ENCODE results near the gene CD55. TPM values are rescaled to one million over a fixed set of nuclear protein-coding genes. Genes with fewer than 3 reads are reported as not detected.

The CD55 gene
- total RNA-seq, 2 experiments from 2014 or later, result 69.3 to 80.6 TPM

GRCh38 chr1:207289756-207290155 lies 31.7 kb upstream of the CD55 start:
- no peak overlapping the region for H3K4me3 Mint-ChIP-seq
- no peak for DNase-seq
- H3K27me3 Mint-ChIP-seq, result peaks cover 3% of the 10 kb centered on the region
- POLR2A ChIA-PET, result no interaction called here
- H3K27ac Mint-ChIP-seq, result no peak overlapping the region
- ATAC-seq (ENCODE audit: low read depth), result no peak
- peaks cover 19% of the 10 kb centered on the region for H3K9me3 Mint-ChIP-seq
- peaks cover 4% of the 10 kb centered on the region for H3K4me1 Mint-ChIP-seq
- H3K36me3 Mint-ChIP-seq, result peaks cover 17% of the 10 kb centered on the region

GRCh38 chr1:207291723-207292122 lies 29.8 kb upstream of the CD55 start:
- POLR2A ChIA-PET, result no interaction called here
- Mint-ChIP-seq H3K9me3 (peaks cover 19% of the 10 kb centered on the region), H3K27ac (no peak overlapping the region), H3K27me3 (peaks cover 3% of the 10 kb centered on the region), H3K4me3 (no peak overlapping the region), H3K4me1 (peaks cover 1% of the 10 kb centered on the region), H3K36me3 (peaks cover 14% of the 10 kb centered on the region)
- DNase-seq, result no peak
- ATAC-seq (ENCODE audit: low read depth), result no peak

DNA sequence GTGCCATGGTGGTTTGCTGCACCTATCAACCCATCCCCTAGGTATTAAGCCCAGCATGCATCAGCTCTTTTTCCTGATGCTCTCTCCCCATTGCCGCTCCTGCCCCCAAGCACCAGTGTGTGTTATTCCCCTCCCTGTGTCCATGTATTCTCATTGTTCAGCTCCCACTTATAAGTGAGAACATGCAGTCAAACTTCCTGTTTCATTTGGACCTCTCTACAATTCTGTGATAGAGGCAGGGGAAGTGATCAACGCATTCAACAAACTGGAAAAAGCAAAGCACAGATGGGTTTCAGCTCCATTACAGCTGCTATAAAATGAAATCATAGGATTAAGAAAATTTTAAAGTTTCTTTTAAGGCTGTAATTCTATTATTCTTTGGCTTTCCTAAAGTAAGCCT lies 23.3 kb upstream of the CD55 start:
- POLR2A ChIA-PET, result no interaction called here
- peaks cover 3% of the 10 kb centered on the region for H3K36me3 Mint-ChIP-seq
- H3K9me3 Mint-ChIP-seq, result peaks cover 5% of the 10 kb centered on the region
- DNase-seq, result no peak
- no peaks in the 10 kb centered on the region for H3K27me3 Mint-ChIP-seq
- H3K4me1 Mint-ChIP-seq, result peaks cover 7% of the 10 kb centered on the region
- H3K27ac Mint-ChIP-seq, result no peak overlapping the region
- ATAC-seq (ENCODE audit: low read depth), result no peak
- H3K4me3 Mint-ChIP-seq, result no peak overlapping the region

- POLR2A ChIA-PET, result no interaction called here
- H3K36me3 Mint-ChIP-seq, result peaks cover 2% of the 10 kb centered on the region
- H3K9me3 Mint-ChIP-seq, result peaks cover 5% of the 10 kb centered on the region
- ATAC-seq (ENCODE audit: low read depth), result no peak
- no peak overlapping the region for H3K4me3 Mint-ChIP-seq
- H3K27ac Mint-ChIP-seq, result no peak overlapping the region
- DNase-seq, result no peak
- H3K4me1 Mint-ChIP-seq, result peaks cover 7% of the 10 kb centered on the region
- no peaks in the 10 kb centered on the region for H3K27me3 Mint-ChIP-seq
These were observed 22.7 kb upstream of the CD55 start for GRCh38 chr1:207298636-207299398.

DNA sequence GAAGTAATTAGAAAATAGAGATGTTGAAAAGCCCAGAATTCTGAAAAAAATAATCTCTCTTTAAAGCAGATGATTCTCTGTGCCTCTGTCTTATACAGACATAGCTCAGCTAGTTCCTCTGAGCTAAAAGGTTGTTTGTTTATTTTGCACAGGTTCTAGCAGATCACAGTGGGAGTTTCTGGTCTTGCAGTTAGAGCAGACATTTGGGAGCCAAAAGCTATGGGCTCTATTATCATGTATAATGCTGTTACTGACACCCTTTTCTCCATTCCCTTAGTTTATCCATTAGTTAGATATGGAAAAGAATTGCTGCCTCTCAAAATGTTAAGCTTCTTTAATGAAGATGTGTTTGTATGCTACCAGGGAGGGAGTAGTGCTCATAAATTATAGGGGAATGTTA lies 20.5 kb upstream of the CD55 start:
- POLR2A ChIA-PET, result no interaction called here
- ATAC-seq (ENCODE audit: low read depth) (no peak), DNase-seq (no peak)
- Mint-ChIP-seq H3K27me3 (no peaks in the 10 kb centered on the region), H3K9me3 (peaks cover 7% of the 10 kb centered on the region), H3K36me3 (peaks cover 3% of the 10 kb centered on the region), H3K4me3 (no peak overlapping the region), H3K27ac (no peak overlapping the region), H3K4me1 (peaks cover 7% of the 10 kb centered on the region)

DNA sequence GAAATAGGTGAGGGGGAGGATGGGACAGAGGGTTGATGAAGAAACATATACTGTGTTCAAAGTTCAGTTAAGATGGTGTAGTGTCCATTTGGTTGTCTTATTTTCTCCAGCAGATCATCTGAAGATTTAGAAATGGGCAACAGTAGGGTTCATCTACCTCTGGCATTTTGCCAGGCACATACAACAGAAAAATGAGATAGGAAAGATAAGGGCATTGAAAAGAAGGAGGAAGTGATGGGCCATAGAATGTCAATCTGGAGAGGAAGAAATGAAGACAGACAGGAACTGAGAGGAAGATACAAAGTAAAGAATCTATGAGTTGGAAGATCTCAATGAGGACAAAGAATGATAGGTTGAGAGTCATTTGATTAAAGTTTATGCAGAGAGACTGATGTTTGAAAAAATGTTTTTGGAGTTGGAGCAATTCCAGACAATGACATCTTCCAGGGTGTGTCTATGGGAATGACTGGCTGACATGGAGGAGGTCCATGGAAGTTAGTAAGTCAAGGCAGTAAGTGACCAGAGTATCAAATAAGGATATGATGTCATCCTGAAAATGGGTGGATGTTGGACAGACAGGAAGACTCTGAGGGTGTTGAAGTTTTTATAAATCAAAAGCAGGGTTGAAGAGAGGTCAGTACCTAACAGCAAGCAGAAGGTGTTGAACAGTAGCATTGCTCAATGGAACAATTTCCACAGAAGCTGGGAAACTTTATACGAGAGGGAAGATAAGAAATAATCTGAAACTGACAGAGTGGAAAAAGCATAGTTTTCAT lies 18.7 kb upstream of the CD55 start:
- no peaks in the 10 kb centered on the region for H3K27me3 Mint-ChIP-seq
- POLR2A ChIA-PET, result no interaction called here
- DNase-seq (no peak), ATAC-seq (ENCODE audit: low read depth) (no peak)
- no peak overlapping the region for H3K27ac Mint-ChIP-seq
- H3K4me1 Mint-ChIP-seq, result peaks cover 7% of the 10 kb centered on the region
- peaks cover 3% of the 10 kb centered on the region for H3K36me3 Mint-ChIP-seq
- H3K9me3 Mint-ChIP-seq, result peaks cover 9% of the 10 kb centered on the region
- H3K4me3 Mint-ChIP-seq, result no peak overlapping the region

DNA sequence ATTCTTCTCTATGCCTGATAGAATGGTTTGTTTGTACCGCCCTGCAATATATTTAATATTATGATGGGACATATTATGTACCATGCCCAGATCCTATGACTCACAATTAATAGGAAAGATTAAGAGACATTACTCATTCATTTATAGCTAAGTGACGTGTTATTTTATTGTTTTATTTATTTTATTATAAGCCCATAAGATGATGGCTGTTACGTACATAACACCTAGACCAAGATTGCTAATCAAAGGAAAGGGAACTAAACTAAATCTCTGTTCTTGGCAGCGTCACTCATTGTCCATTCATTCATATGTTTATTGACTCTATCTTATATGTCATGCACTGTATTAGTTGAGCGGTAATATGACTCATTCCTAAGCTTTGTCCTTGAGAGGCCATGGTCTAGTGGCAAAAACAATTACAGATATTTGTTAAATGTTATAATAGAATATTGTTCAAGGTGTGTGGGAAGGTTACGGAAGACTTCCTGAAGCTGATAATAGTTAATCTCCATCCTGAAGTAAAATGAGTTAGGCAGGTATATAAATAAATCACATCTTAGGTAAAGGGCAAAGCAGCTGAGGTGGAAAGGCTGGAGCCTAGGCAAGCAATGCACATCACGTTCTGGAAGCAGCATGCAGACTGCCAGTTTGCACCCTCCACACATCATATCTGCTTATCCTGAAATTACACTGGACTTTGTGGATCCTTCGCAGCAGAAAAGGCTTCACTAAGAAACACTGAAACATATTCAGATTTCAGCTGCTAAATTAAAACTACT lies 16.6 kb upstream of the CD55 start:
- peaks cover 16% of the 10 kb centered on the region for H3K4me1 Mint-ChIP-seq
- H3K9me3 Mint-ChIP-seq, result peaks cover 9% of the 10 kb centered on the region
- no peak overlapping the region for H3K27ac Mint-ChIP-seq
- no peaks in the 10 kb centered on the region for H3K27me3 Mint-ChIP-seq
- DNase-seq, result no peak
- no peak for ATAC-seq (ENCODE audit: low read depth)
- peaks cover 3% of the 10 kb centered on the region for H3K36me3 Mint-ChIP-seq
- POLR2A ChIA-PET, result no interaction called here
- no peak overlapping the region for H3K4me3 Mint-ChIP-seq

- DNase-seq (no peak), ATAC-seq (ENCODE audit: low read depth) (no peak)
- H3K4me3 Mint-ChIP-seq, result no peak overlapping the region
- POLR2A ChIA-PET, result no interaction called here
- peaks cover 9% of the 10 kb centered on the region for H3K9me3 Mint-ChIP-seq
- H3K36me3 Mint-ChIP-seq, result peaks cover 3% of the 10 kb centered on the region
- H3K27me3 Mint-ChIP-seq, result no peaks in the 10 kb centered on the region
- peaks cover 19% of the 10 kb centered on the region for H3K4me1 Mint-ChIP-seq
- H3K27ac Mint-ChIP-seq, result no peak overlapping the region
These were observed 16.0 kb upstream of the CD55 start for GRCh38 chr1:207305489-207305873.

DNA sequence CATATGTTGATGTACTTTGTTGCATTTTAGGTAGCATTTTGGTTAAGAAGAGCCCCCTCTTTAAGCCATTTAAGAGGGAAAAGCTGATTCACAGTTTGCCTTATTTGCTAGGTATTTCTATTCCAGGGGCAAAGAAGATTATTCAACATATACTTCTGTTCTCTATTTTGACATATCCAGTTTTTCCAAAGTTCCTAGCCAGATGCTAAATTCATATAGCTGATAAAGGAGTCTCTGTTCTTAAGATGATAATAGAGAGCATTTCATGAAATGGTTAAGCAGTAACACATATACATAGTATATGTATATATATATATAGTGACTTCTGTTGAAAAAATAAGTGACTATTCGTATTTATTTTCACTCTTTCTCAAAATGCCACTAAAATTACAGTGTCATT lies 15.5 kb upstream of the CD55 start:
- DNase-seq (no peak), ATAC-seq (ENCODE audit: low read depth) (no peak)
- no peak overlapping the region for H3K4me3 Mint-ChIP-seq
- peaks cover 19% of the 10 kb centered on the region for H3K4me1 Mint-ChIP-seq
- H3K9me3 Mint-ChIP-seq, result peaks cover 9% of the 10 kb centered on the region
- POLR2A ChIA-PET, result no interaction called here
- H3K27me3 Mint-ChIP-seq, result no peaks in the 10 kb centered on the region
- H3K36me3 Mint-ChIP-seq, result peaks cover 3% of the 10 kb centered on the region
- no peak overlapping the region for H3K27ac Mint-ChIP-seq

DNA sequence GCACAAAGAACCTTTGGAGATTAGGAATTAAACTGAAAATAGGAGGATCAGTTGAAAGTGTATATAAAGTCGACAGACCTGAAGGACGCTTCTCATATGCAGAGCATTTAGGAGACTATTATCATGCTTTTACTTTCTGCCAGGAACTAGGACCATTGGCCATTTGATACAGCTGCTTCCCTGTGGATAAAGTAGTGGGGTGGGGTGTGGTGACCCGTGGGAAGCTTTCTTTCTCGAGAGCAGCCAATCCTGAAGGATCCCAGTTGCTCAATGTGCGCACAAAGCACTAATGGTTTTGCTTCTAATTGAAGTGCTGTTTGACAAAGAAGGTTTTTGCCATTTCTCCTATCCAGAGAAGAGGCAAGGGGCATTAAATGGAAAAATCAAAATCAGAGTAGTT lies 14.9 kb upstream of the CD55 start:
- POLR2A ChIA-PET, result no interaction called here
- H3K36me3 Mint-ChIP-seq, result peaks cover 3% of the 10 kb centered on the region
- no peak overlapping the region for H3K27ac Mint-ChIP-seq
- H3K4me1 Mint-ChIP-seq, result peaks cover 19% of the 10 kb centered on the region
- ATAC-seq (ENCODE audit: low read depth), result no peak
- H3K27me3 Mint-ChIP-seq, result no peaks in the 10 kb centered on the region
- H3K4me3 Mint-ChIP-seq, result no peak overlapping the region
- peaks cover 9% of the 10 kb centered on the region for H3K9me3 Mint-ChIP-seq
- DNase-seq, result no peak

DNA sequence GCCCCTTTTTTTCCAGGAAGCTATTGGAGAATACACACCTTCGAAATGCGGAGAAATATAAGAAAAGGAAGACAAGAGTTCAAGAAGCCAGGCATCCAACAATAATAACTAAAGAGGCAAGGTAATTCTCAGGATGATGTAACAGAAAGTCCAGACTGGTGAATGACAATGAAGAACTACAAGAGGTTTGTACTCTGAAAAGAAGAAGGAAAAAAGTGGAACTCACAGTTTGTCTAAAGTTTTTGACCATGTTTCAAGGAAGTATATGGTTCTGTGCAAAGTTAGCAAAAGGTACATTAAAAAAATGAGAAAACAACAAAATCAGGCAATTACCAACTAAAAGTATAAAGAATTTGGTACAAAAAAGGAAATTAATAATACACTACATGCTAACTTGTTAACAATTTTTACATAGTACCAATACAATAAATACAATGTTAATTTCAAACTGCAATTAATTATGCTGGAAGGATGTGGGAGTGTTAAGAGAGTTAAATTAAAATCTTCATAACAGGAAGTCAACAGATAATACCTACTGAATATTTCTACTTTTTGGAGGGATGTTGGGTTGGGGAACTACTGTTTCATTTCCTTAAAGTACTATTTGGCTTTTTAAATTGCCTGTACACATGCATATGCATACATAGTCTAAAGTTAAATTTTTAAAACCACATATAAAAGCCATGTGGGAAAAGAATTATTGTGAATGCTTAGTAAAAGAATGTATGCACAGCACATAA lies 12.9 kb upstream of the CD55 start:
- H3K27ac Mint-ChIP-seq, result no peak overlapping the region
- ATAC-seq (ENCODE audit: low read depth) (no peak), DNase-seq (no peak)
- peaks cover 14% of the 10 kb centered on the region for H3K4me1 Mint-ChIP-seq
- peaks cover 2% of the 10 kb centered on the region for H3K36me3 Mint-ChIP-seq
- H3K4me3 Mint-ChIP-seq, result no peak overlapping the region
- POLR2A ChIA-PET, result interaction anchor here (1.9 kb wide), 1 partner anchor 13 kb away, joined by 12 read pairs; the partner anchor contains the start of gene CD55
- no peaks in the 10 kb centered on the region for H3K27me3 Mint-ChIP-seq
- H3K9me3 Mint-ChIP-seq, result peaks cover 4% of the 10 kb centered on the region

GRCh38 chr1:207309745-207310273 lies 11.7 kb upstream of the CD55 start:
- H3K9me3 Mint-ChIP-seq, result peaks cover 2% of the 10 kb centered on the region
- H3K4me1 Mint-ChIP-seq, result peaks cover 14% of the 10 kb centered on the region
- DNase-seq (no peak), ATAC-seq (ENCODE audit: low read depth) (no peak)
- peak overlapping the region; percentile 55 for H3K4me3 Mint-ChIP-seq
- no peaks in the 10 kb centered on the region for H3K27me3 Mint-ChIP-seq
- peak overlapping the region; percentile 27 for H3K27ac Mint-ChIP-seq
- POLR2A ChIA-PET, result interaction anchor here (1.7 to 1.9 kb wide), 2 partner anchors 12 to 53 kb away, joined by 3 to 12 read pairs; partner anchors contain the start of gene CD55
- H3K36me3 Mint-ChIP-seq, result no peaks in the 10 kb centered on the region

Data from activated naive CD8-positive, alpha-beta T cell treated with anti-CD3 and anti-CD28 coated beads, Interleukin-2, amount 10 ng/mL, durations not matched to agents 7 days and 5 days (primary cell).